SK-N-SH treated with all-trans-retinoic acid at 6 μM for 48 hours (cell line): Measurements from ENCODE around the gene CCDC63.

ENCODE experiments used
- ATAC-seq: fragments of 200-7000 bp; cut with Tn5 transposase; 3 replicates; pipeline ENCODE4 v1.9.1; 2020; ENCODE audit warnings: mild to moderate bottlenecking, moderate library complexity
- ARNTL ChIP-seq: fragments of 450-650 bp; formaldehyde crosslinking; IDR thresholded peaks from 2 replicates; pipeline ENCODE4 v1.5.0; 2020; ENCODE audit warnings: low read depth, mild to moderate bottlenecking, moderate library complexity, borderline replicate concordance
- BACH2 ChIP-seq: fragments of 250-450 bp; sonication (Bioruptor Pico); IDR thresholded peaks from 2 replicates; pipeline ENCODE4 v1.9.0; 2021; ENCODE audit warnings: mild to moderate bottlenecking, borderline replicate concordance
- ESRRG ChIP-seq: fragments of 250-450 bp; sonication (Bioruptor Pico); IDR thresholded peaks from 2 replicates; pipeline ENCODE4 v1.6.1; 2021; ENCODE audit warnings: mild to moderate bottlenecking
- GLIS3 ChIP-seq: fragments of 250-450 bp; sonication (Bioruptor Pico); IDR thresholded peaks from 2 replicates; pipeline ENCODE4 v1.5.0; 2020; ENCODE audit warnings: mild to moderate bottlenecking, moderate library complexity
- ISL1 ChIP-seq: fragments of 250-450 bp; sonication (Bioruptor Pico); IDR thresholded peaks from 2 replicates; pipeline ENCODE4 v2.1.2; 2022; ENCODE audit warnings: mild to moderate bottlenecking, moderate library complexity
- OSR1 ChIP-seq: fragments of 250-450 bp; sonication (Bioruptor Pico); IDR thresholded peaks from 2 replicates; pipeline ENCODE4 v1.8.0; 2022; ENCODE audit warnings: moderate library complexity, mild to moderate bottlenecking, inconsistent platforms
- PPARA ChIP-seq: fragments of 250-450 bp; sonication (Bioruptor Pico); IDR thresholded peaks from 2 replicates; pipeline ENCODE4 v1.5.0; 2020; ENCODE audit warnings: mild to moderate bottlenecking, borderline replicate concordance
- RARB ChIP-seq: fragments of 250-450 bp; sonication (Bioruptor Pico); IDR thresholded peaks from 2 replicates; pipeline ENCODE4 v1.8.0; 2021; ENCODE audit warnings: mild to moderate bottlenecking, moderate library complexity
- SNAI2 ChIP-seq: fragments of 250-450 bp; sonication (Bioruptor Pico); IDR thresholded peaks from 2 replicates; pipeline ENCODE4 v1.5.0; 2020; ENCODE audit warnings: mild to moderate bottlenecking, moderate library complexity
- TCF4 ChIP-seq: fragments of 250-450 bp; sonication (Bioruptor Pico); IDR thresholded peaks from 2 replicates; pipeline ENCODE4 v1.8.0; 2021; ENCODE audit warnings: mild to moderate bottlenecking, moderate library complexity, borderline replicate concordance
- TOX ChIP-seq: fragments of 250-450 bp; sonication (Bioruptor Pico); IDR thresholded peaks from 2 replicates; pipeline ENCODE4 v1.8.0; 2021; ENCODE audit warnings: mild to moderate bottlenecking, moderate library complexity, borderline replicate concordance
- ZC3H10 ChIP-seq: fragments of 250-450 bp; sonication (Bioruptor Pico); IDR thresholded peaks from 2 replicates; pipeline ENCODE4 v1.5.1; 2021; ENCODE audit warnings: mild to moderate bottlenecking, moderate library complexity
- ZFP3 ChIP-seq: fragments of 250-450 bp; sonication (Bioruptor Pico); IDR thresholded peaks from 2 replicates; pipeline ENCODE4 v1.5.0; 2020; ENCODE audit warnings: mild to moderate bottlenecking, moderate library complexity
- ZFP30 ChIP-seq: fragments of 450-650 bp; formaldehyde crosslinking; IDR thresholded peaks from 2 replicates; pipeline ENCODE4 v1.5.0; 2022; ENCODE audit warnings: mild to moderate bottlenecking, moderate library complexity
- ZNF565 ChIP-seq: fragments of 450-650 bp; formaldehyde crosslinking; conservative IDR thresholded peaks from 2 replicates; pipeline ENCODE4 v1.5.0; 2020; ENCODE audit warnings: low read depth, mild to moderate bottlenecking, moderate library complexity
- ZNF70 ChIP-seq: fragments of 450-650 bp; formaldehyde crosslinking; IDR thresholded peaks from 2 replicates; pipeline ENCODE4 v1.5.0; 2020; ENCODE audit warnings: mild to moderate bottlenecking, moderate library complexity
- ZNF8 ChIP-seq: fragments of 450-650 bp; formaldehyde crosslinking; IDR thresholded peaks from 2 replicates; pipeline ENCODE4 v1.5.0; 2020; ENCODE audit warnings: mild to moderate bottlenecking, moderate library complexity
- TF ChIP-seq, protein P1 (sequence below): fragments of 250-450 bp; sonication (Bioruptor Pico); IDR thresholded peaks from 2 replicates; pipeline ENCODE4 v1.5.1; 2021; ENCODE audit warnings: mild to moderate bottlenecking, moderate library complexity
- TF ChIP-seq, protein P2 (sequence below): fragments of 250-450 bp; sonication (Bioruptor Pico); IDR thresholded peaks from 2 replicates; pipeline ENCODE4 v1.5.1; 2020; ENCODE audit warnings: low read depth, mild to moderate bottlenecking, moderate library complexity
- TF ChIP-seq, protein P3 (sequence below): fragments of 250-450 bp; sonication (Bioruptor Pico); IDR thresholded peaks from 2 replicates; pipeline ENCODE4 v1.8.0; 2021; ENCODE audit warnings: low read depth, mild to moderate bottlenecking, moderate library complexity, borderline replicate concordance
- TF ChIP-seq, protein P4 (sequence below): fragments of 250-450 bp; sonication (Bioruptor Pico); IDR thresholded peaks from 2 replicates; pipeline ENCODE4 v1.5.0; 2020; ENCODE audit warnings: mild to moderate bottlenecking, moderate library complexity
- TF ChIP-seq, protein P5 (sequence below): fragments of 250-450 bp; sonication (Bioruptor Pico); IDR thresholded peaks from 2 replicates; pipeline ENCODE4 v1.8.0; 2020; ENCODE audit warnings: mild to moderate bottlenecking, moderate library complexity, borderline replicate concordance

Gene CCDC63

DNA sequence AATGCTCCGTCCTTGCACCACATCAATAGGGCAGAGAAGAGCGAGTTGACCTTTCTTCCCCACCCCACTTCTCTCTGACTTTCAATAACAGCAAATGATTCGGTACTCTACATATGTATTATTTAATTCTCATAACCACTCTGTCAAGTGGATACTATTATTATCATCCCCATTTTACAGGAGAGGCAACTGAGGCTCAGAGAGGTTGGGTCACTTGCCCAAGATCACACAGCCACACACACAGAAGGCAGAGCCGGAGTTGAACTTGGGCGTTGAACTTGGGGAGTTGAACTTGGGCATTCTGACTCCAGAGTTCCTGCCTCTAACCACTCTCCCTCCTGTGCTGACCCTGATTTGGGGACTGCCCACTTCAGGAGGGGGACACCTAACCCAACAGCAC, 72.9 kb downstream of the CCDC63 start:
- no peak for TF ChIP-seq PPARA
- TF ChIP-seq ZFP3 (CRISPR knock-in tag), result no peak
- TF ChIP-seq RARB (CRISPR knock-in tag), result no peak
- no peak for TF ChIP-seq ESRRG (CRISPR knock-in tag)
- no peak for TF ChIP-seq ARNTL
- TF ChIP-seq ZC3H10, result no peak
- TF ChIP-seq, protein P1, sequence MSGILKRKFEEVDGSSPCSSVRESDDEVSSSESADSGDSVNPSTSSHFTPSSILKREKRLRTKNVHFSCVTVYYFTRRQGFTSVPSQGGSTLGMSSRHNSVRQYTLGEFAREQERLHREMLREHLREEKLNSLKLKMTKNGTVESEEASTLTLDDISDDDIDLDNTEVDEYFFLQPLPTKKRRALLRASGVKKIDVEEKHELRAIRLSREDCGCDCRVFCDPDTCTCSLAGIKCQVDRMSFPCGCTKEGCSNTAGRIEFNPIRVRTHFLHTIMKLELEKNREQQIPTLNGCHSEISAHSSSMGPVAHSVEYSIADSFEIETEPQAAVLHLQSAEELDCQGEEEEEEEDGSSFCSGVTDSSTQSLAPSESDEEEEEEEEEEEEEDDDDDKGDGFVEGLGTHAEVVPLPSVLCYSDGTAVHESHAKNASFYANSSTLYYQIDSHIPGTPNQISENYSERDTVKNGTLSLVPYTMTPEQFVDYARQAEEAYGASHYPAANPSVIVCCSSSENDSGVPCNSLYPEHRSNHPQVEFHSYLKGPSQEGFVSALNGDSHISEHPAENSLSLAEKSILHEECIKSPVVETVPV (CRISPR knock-in tag), result no peak
- no peak for TF ChIP-seq TOX
- TF ChIP-seq, protein P2, sequence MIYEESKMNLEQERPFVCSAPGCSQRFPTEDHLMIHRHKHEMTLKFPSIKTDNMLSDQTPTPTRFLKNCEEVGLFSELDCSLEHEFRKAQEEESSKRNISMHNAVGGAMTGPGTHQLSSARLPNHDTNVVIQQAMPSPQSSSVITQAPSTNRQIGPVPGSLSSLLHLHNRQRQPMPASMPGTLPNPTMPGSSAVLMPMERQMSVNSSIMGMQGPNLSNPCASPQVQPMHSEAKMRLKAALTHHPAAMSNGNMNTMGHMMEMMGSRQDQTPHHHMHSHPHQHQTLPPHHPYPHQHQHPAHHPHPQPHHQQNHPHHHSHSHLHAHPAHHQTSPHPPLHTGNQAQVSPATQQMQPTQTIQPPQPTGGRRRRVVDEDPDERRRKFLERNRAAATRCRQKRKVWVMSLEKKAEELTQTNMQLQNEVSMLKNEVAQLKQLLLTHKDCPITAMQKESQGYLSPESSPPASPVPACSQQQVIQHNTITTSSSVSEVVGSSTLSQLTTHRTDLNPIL (CRISPR knock-in tag), result no peak
- no peak for TF ChIP-seq ZFP30 (CRISPR knock-in tag)
- TF ChIP-seq OSR1, result no peak
- TF ChIP-seq ZNF8 (CRISPR knock-in tag), result no peak
- no peak for TF ChIP-seq BACH2 (CRISPR knock-in tag)
- TF ChIP-seq, protein P3, sequence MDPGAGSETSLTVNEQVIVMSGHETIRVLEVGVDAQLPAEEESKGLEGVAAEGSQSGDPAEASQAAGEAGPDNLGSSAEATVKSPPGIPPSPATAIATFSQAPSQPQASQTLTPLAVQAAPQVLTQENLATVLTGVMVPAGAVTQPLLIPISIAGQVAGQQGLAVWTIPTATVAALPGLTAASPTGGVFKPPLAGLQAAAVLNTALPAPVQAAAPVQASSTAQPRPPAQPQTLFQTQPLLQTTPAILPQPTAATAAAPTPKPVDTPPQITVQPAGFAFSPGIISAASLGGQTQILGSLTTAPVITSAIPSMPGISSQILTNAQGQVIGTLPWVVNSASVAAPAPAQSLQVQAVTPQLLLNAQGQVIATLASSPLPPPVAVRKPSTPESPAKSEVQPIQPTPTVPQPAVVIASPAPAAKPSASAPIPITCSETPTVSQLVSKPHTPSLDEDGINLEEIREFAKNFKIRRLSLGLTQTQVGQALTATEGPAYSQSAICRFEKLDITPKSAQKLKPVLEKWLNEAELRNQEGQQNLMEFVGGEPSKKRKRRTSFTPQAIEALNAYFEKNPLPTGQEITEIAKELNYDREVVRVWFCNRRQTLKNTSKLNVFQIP (CRISPR knock-in tag), result no peak
- ATAC-seq, result no peak

DNA sequence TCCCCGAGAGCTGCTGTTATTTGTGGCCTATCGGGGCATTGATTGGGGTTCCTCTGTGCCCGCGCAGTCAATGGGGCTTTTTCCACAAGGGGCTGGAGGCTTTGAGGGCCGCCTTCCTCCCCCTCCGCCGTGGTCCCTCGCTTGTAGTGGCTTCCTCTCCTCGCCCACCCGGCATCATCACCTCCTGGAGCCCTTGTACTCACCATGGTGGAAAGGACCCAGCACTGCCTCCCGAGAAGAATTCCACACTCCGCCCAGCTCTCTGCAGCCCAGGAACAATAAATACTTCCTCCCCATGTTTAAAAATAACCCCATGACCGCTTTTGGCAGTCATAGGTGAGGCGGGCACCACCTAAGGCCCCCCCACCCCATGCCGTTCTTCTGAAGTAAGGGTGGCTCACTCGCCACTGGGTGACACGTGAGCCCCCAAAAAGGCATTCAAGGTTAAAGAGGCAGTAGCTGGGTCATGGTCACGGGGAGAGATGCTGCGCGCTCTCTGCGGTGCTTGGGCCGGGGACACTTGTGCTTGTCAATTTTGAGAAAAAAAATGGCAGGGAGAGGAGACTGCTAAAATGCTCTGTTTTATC, 73.6 kb downstream of the CCDC63 start, which contains the start of gene MYL2:
MYL2 (minus strand) TSS at position 256 of the 587 bp plus-strand sequence; CDS start at position 206, 50 bp downstream.
- TF ChIP-seq PPARA (no peak), ZNF565 (no peak), ZFP3 (CRISPR knock-in tag) (no peak), BACH2 (CRISPR knock-in tag) (no peak), ESRRG (CRISPR knock-in tag) (no peak), ISL1 (no peak), OSR1 (no peak), ARNTL (no peak), ZFP30 (CRISPR knock-in tag) (no peak), TOX (no peak), RARB (CRISPR knock-in tag) (no peak), ZNF70 (CRISPR knock-in tag) (no peak), ZC3H10 (no peak)
- TF ChIP-seq, protein P4, sequence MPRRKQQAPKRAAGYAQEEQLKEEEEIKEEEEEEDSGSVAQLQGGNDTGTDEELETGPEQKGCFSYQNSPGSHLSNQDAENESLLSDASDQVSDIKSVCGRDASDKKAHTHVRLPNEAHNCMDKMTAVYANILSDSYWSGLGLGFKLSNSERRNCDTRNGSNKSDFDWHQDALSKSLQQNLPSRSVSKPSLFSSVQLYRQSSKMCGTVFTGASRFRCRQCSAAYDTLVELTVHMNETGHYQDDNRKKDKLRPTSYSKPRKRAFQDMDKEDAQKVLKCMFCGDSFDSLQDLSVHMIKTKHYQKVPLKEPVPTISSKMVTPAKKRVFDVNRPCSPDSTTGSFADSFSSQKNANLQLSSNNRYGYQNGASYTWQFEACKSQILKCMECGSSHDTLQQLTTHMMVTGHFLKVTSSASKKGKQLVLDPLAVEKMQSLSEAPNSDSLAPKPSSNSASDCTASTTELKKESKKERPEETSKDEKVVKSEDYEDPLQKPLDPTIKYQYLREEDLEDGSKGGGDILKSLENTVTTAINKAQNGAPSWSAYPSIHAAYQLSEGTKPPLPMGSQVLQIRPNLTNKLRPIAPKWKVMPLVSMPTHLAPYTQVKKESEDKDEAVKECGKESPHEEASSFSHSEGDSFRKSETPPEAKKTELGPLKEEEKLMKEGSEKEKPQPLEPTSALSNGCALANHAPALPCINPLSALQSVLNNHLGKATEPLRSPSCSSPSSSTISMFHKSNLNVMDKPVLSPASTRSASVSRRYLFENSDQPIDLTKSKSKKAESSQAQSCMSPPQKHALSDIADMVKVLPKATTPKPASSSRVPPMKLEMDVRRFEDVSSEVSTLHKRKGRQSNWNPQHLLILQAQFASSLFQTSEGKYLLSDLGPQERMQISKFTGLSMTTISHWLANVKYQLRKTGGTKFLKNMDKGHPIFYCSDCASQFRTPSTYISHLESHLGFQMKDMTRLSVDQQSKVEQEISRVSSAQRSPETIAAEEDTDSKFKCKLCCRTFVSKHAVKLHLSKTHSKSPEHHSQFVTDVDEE, result no peak
- TF ChIP-seq, protein P3 (CRISPR knock-in tag), result no peak
- TF ChIP-seq, protein P2 (CRISPR knock-in tag), result no peak
- ATAC-seq, result no peak

DNA sequence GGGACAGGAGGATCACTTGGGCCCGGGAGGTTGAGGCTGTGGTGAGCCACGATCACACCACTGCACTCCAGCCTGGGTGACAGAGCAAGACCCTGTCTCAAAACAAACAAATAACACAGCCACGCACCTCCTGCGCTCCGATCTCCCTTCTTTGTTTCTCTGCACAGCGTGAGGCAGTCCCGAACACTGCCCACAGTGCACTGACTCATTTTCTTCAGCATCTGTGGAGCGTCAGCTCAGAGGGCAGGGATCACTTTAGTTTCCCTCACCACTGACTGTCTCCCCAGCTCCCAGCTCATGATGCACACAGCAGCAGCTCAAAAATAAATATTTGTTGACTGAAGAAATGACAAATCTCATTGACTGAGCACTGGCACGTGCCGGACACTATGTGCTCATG, 74.5 kb downstream of the CCDC63 start:
- peak; percentile 65 for ATAC-seq
- TF ChIP-seq, protein P4, result no peak
- no peak for TF ChIP-seq TCF4
- no peak for TF ChIP-seq RARB (CRISPR knock-in tag)
- TF ChIP-seq ISL1, result no peak
- no peak for TF ChIP-seq ZNF8 (CRISPR knock-in tag)
- TF ChIP-seq, protein P5, sequence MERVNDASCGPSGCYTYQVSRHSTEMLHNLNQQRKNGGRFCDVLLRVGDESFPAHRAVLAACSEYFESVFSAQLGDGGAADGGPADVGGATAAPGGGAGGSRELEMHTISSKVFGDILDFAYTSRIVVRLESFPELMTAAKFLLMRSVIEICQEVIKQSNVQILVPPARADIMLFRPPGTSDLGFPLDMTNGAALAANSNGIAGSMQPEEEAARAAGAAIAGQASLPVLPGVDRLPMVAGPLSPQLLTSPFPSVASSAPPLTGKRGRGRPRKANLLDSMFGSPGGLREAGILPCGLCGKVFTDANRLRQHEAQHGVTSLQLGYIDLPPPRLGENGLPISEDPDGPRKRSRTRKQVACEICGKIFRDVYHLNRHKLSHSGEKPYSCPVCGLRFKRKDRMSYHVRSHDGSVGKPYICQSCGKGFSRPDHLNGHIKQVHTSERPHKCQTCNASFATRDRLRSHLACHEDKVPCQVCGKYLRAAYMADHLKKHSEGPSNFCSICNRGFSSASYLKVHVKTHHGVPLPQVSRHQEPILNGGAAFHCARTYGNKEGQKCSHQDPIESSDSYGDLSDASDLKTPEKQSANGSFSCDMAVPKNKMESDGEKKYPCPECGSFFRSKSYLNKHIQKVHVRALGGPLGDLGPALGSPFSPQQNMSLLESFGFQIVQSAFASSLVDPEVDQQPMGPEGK (CRISPR knock-in tag), result no peak
- TF ChIP-seq BACH2 (CRISPR knock-in tag), result no peak
- no peak for TF ChIP-seq ZC3H10
- no peak for TF ChIP-seq GLIS3 (CRISPR knock-in tag)
- no peak for TF ChIP-seq ESRRG (CRISPR knock-in tag)
- no peak for TF ChIP-seq TOX
- no peak for TF ChIP-seq SNAI2 (CRISPR knock-in tag)
